Heart left ventricle (tissue), 16 donors: Measurements from ENCODE around the gene KHDC4. TPM values are rescaled to one million over a fixed set of nuclear protein-coding genes. Genes with fewer than 3 reads are reported as not detected.
A peak's percentile ranks its signal among the peaks of the same experiment; 100 is the strongest.

Source experiments
- ATAC-seq, 4 donors: fragments of 200-7000 bp; cut with Tn5 transposase; one replicate each; pipeline ENCODE4 v1.9.1; 2020 to 2022; ENCODE audit warnings: moderate library complexity in 4 of 4, mild to moderate bottlenecking in 3 of 4, moderate number of reproducible peaks in 1 of 4
- DNase-seq, 5 donors: peaks; one replicate each; pipeline ENCODE4 v3.0.0-alpha.2; 2020
- H3K27ac ChIP-seq, 12 donors: fragments of 200-600 bp; sonication (generic) in 4 of 12; one replicate each; pipeline versions ENCODE4 v1.5.0 to v1.8.0; 2016 to 2022; ENCODE audit warnings: mild to moderate bottlenecking in 2 of 12
- H3K27me3 ChIP-seq, 9 donors: fragments of 200-600 bp; sonication (generic) in 2 of 9; one replicate each; pipeline versions ENCODE4 v1.5.1 to v1.8.0; 2016 to 2022; ENCODE audit warnings: mild to moderate bottlenecking in 3 of 9
- H3K36me3 ChIP-seq, 9 donors: fragments of 200-600 bp; sonication (generic) in 2 of 9; one replicate each; pipeline versions ENCODE4 v1.5.0 to v1.8.0; 2018 to 2022; ENCODE audit warnings: mild to moderate bottlenecking in 2 of 9
- H3K4me1 ChIP-seq, 12 donors: fragments of 200-600 bp; sonication (generic) in 4 of 12; one replicate each; pipeline versions ENCODE4 v1.5.0 to v1.8.0; 2016 to 2022; ENCODE audit warnings: mild to moderate bottlenecking in 3 of 12
- H3K4me3 ChIP-seq, 12 donors: fragments of 200-600 bp; sonication (generic) in 4 of 12; one replicate each; pipeline versions ENCODE4 v1.5.0 to v1.8.0; 2017 to 2022; ENCODE audit warnings: mild to moderate bottlenecking in 9 of 12, moderate library complexity in 4 of 12
- H3K9me3 ChIP-seq, 12 donors: fragments of 200-600 bp; sonication (generic) in 4 of 12; one replicate each; pipeline versions ENCODE4 v1.5.0 to v1.8.0; 2016 to 2022; ENCODE audit warnings: mild to moderate bottlenecking in 1 of 12
- POLR2A ChIP-seq, 2 donors: fragments of 450-650 bp; IDR thresholded peaks; one replicate each; pipeline ENCODE4 v1.6.1; 2017; ENCODE audit warnings: antibody characterized with exemption in 2 of 2, mild to moderate bottlenecking in 2 of 2, moderate library complexity in 2 of 2
- WGBS, 4 donors: extraction: QIAGEN DNeasy Blood & Tissue Kit in 2 of 4; methylation state at CpG; one replicate each; pipeline versions ENCODE4 v1.1.5 to v1.1.7; 2013 to 2018; 5-methylcytosine and 5-hydroxymethylcytosine counted together
- intact Hi-C, 10 donors: fragments of 100-400 bp; cut with DNase I; formaldehyde crosslinking; loops; one replicate each; pipeline versions ENCODE4 v1.11.1 to v1.14.2; 2022
- polyA plus RNA-seq, 2 donors: library from polyadenylated mRNA; stranded (reverse); fragments of 200-250 nt; gene quantifications; one replicate each; pipeline ENCODE4 v1.2.3, GENCODE V29; 2013
- total RNA-seq, 9 donors: library from RNA; depleted of rRNA in 2 of 9; stranded (reverse); fragments of >200 nt in 2 of 9; fragmentation: NEBNext Ultra II Directional in 3 of 9; extraction: Animal tissue kit (Norgen Biotek cat#: 25700) in 3 of 9; gene quantifications; one replicate each; pipeline versions ENCODE4 v1.1.0 to v1.2.4, GENCODE V29; 2016 to 2023
- TF ChIP-seq, protein P1 (sequence below), 12 donors: fragments of 200-600 bp; sonication (generic) in 4 of 12; IDR thresholded peaks; one replicate each; pipeline versions ENCODE4 v1.5.0 to v1.8.0; 2018 to 2022; ENCODE audit warnings: antibody characterized with exemption in 12 of 12, mild to moderate bottlenecking in 5 of 12
- donor health status: ischemic (EF 13 %, LVEDD 7.1; RV severe dilation, severe dysfunction).
- donor health status: healthy with polysubstance abuse.
- donor health status: DM: no; HTN: yes; CAD: no.
- donor health status: DM: no; HTN: no; CAD: no.
- donor health status: ischemic (EF 25% LVEDD 6.9; RV normal size, moderate dysfunction).
- donor health status: ischemic (EF 25% LVEDD 5.7; RV mildly dilated, moderate dysfunction).
- donor health status: healthy.
- donor health status: DM: yes; HTN: yes; CAD: no.
- donor health status: ischemic (EF 35%, LVEDD 5.7; RV mildly dilated, moderate dysfunction).
- donor health status: nonischemic (EF 11% LVEDD 7.7; RV severe dilation, severe dysfunction).
- donor health status: DM: yes; HTN: yes; CAD: no.
- donor health status: PGD.
- donor health status: ischemic (EF 29% LVEDD 5.4; RV normal size, mild dysfunction).
- donor health status: nonischemic (EF 23%, LVEDD 6.1; RV moderate dilation, normal function).

Gene KHDC4
- total and polyA plus RNA-seq, 11 donors: 16.9 to 28.0 (median 21.8) TPM

DNA sequence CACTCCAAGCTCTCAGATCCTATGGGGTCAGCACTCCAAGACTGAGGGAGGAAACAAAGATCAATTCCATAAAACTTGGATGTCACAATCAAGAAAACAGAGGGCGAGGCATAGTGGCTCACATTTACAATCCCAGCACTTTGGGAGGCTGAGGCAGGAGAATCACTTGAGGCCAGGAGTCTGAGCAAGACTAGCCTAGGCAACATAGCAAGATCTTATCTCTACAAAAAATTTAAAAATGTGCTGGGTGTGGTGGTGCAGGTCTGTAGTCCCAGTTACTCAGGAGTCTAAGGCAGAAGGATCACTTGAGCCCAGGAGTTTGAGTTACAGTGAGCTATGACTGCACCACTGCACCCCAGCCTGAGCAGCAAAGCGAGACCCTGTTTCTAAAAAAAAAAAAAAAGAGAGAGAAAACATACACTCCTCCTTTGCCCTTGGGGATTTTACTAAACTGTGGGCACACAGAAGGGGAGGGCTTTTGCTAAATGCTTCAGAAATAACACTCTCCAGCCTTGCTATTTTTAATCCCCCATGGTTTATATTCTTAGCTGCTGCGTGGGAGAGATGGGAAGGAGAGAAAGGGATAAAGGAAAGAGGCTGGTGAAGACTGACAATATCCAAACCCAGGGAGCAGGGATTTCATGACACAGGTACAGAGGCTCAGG is 26.0 kb upstream of the KHDC4 start:
- 62 to 71% (median 63%) methylated on average over 3 of the region's 3 CpGs for WGBS, 4 donors
- Histone ChIP-seq H3K4me3 (no peak overlapping the region), H3K27me3 (no peaks in the 10 kb centered on the region), H3K27ac (peak overlapping the region in 11 of 12 donors; percentile 58 to 89 (median 71)), H3K9me3 (no peaks in the 10 kb centered on the region), H3K36me3 (peaks cover 1 to 100% (median 99%) of the 10 kb centered on the region in 9 donors), H3K4me1 (peaks cover 11 to 53% (median 33%) of the 10 kb centered on the region in 12 donors)
- TF ChIP-seq POLR2A (IDR thresholded peaks at IDR 0.05): no peak
- TF ChIP-seq, protein P1, sequence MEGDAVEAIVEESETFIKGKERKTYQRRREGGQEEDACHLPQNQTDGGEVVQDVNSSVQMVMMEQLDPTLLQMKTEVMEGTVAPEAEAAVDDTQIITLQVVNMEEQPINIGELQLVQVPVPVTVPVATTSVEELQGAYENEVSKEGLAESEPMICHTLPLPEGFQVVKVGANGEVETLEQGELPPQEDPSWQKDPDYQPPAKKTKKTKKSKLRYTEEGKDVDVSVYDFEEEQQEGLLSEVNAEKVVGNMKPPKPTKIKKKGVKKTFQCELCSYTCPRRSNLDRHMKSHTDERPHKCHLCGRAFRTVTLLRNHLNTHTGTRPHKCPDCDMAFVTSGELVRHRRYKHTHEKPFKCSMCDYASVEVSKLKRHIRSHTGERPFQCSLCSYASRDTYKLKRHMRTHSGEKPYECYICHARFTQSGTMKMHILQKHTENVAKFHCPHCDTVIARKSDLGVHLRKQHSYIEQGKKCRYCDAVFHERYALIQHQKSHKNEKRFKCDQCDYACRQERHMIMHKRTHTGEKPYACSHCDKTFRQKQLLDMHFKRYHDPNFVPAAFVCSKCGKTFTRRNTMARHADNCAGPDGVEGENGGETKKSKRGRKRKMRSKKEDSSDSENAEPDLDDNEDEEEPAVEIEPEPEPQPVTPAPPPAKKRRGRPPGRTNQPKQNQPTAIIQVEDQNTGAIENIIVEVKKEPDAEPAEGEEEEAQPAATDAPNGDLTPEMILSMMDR (IDR thresholded peaks at IDR 0.05): no peak
- DNase-seq (no peak), ATAC-seq (peak in 3 of 4 donors; percentile 12 to 20 (median 12))
- intact Hi-C loops: no loop called here

DNA sequence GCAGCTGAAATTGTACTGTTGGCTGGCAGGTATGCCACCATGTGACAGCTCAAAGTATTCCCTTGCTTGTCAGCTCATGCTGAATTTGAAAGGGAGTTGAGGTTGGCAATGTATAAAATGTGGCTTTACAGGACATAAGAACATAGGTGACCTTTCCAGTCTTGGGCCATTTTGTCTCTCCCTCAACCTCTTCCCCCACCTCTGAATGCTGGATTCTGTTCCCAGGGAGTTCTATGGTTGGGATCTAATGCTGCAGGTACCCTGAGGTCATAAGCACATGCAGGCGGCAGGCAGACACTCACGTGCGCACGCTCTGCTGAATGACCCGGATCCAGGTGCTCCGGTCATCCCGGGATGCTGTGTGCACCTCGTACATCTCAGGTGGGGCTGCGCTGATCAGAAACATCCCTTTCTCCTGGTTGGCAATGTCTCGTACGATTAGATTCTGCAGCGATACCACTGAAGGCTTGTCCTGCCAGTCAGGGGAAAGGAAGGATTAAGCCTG is 23.2 kb upstream of the KHDC4 start:
- DNase-seq: peak in 1 of 5 donors; percentile 25

DNA sequence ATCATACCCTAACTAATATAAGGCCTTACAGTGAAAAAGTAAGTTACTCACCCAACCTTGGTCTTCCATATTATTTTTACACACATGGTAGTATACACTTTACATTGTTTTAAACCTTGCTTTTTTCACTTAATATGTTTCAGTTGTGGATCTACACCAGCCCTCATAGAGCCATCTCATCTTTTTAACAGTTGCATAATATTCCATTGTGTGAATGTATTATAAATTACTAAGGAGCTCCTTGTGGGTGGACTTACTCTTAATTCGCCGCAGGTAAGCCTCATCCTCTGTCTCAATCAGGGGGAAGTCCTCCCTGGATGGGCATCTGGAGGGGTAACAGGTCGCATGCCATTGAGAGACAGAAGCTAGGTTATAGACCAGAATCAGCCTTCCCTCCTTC is 20.4 kb upstream of the KHDC4 start:
- 97 to 100% (median 98%) methylated on average over 3 of the region's 3 CpGs for WGBS, 4 donors
- ATAC-seq: no peak
- H3K36me3 ChIP-seq: peaks cover 8 to 100% (median 99%) of the 10 kb centered on the region in 9 donors
- no peak for DNase-seq
- no peaks in the 10 kb centered on the region for H3K9me3 ChIP-seq
- no peaks in the 10 kb centered on the region for H3K27me3 ChIP-seq
- H3K4me1 ChIP-seq: peaks cover 0 to 9% (median 0%) of the 10 kb centered on the region in 12 donors
- H3K27ac ChIP-seq: no peak overlapping the region
- no peak overlapping the region for H3K4me3 ChIP-seq
- intact Hi-C loops: no loop called here
- no peak for TF ChIP-seq POLR2A (IDR thresholded peaks at IDR 0.05)
- TF ChIP-seq, protein P1 (IDR thresholded peaks at IDR 0.05): no peak

More for the DNA sequence above, 23.2 kb upstream of the KHDC4 start:
- Histone ChIP-seq H3K9me3 (no peaks in the 10 kb centered on the region), H3K4me3 (no peak overlapping the region), H3K27ac (no peak overlapping the region), H3K36me3 (peaks cover 3 to 100% (median 98%) of the 10 kb centered on the region in 9 donors), H3K4me1 (peaks cover 5 to 33% (median 23%) of the 10 kb centered on the region in 12 donors), H3K27me3 (no peaks in the 10 kb centered on the region)
- TF ChIP-seq, protein P1 (IDR thresholded peaks at IDR 0.05): no peak
- no peak for TF ChIP-seq POLR2A (IDR thresholded peaks at IDR 0.05)
- no peak for ATAC-seq
- WGBS, 4 donors: 87 to 92% (median 91%) methylated on average over 5 to 12 of the region's 12 CpGs
- intact Hi-C loops: no loop called here

DNA sequence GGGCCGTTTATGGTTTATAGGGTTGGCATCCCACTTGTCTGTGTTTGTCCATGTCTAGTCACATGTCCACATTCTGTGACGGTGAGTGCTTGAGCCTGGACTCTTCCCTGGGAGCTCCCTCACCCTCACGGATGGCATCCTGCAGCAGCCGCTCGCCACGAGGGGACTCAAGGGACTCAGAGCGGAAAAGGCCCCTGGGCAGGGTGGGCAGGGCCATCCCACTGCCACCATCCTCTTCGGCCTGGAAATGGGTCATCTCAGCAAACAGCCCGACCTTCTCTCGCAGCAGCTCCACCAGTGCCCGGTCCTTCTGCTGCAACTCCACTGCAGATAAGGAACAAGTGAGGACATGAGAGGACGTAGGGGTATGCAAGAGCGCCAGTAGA is 18.3 kb upstream of the KHDC4 start:
- Histone ChIP-seq H3K36me3 (peaks cover 8 to 100% (median 99%) of the 10 kb centered on the region in 9 donors), H3K27ac (no peak overlapping the region), H3K4me3 (no peak overlapping the region), H3K27me3 (no peaks in the 10 kb centered on the region), H3K9me3 (no peaks in the 10 kb centered on the region), H3K4me1 (peaks cover 0 to 6% (median 0%) of the 10 kb centered on the region in 12 donors)
- TF ChIP-seq POLR2A (IDR thresholded peaks at IDR 0.05): no peak
- TF ChIP-seq, protein P1 (IDR thresholded peaks at IDR 0.05): no peak
- ATAC-seq (peak in 1 of 4 donors; percentile 19), DNase-seq (no peak)
- 70 to 78% (median 77%) methylated on average over 8 to 13 of the region's 13 CpGs for WGBS, 4 donors
- intact Hi-C loops: no loop called here
